Lower lobe of right lung (tissue), 2 donors: ENCODE data around the gene TEKT5. TPM values are rescaled to one million over a fixed set of nuclear protein-coding genes. Genes with fewer than 3 reads are reported as not detected.
"Not testable (repeated sequence)": the region's sequence is repeated elsewhere in the genome, so short reads cannot be mapped to it uniquely, and the experiment has no call there.

Experiments used
- ATAC-seq, 2 donors: fragments of 200-7000 bp; cut with Tn5 transposase; one replicate each; pipeline ENCODE4 v1.9.1; 2020 to 2022; ENCODE audit warnings: mild to moderate bottlenecking in 2 of 2, moderate library complexity in 2 of 2
- DNase-seq: peaks from one replicate; pipeline ENCODE4 v3.0.0-alpha.2; 2020
- H3K27ac ChIP-seq: fragments of 200-600 bp; one replicate; pipeline ENCODE4 v1.8.0; 2022
- H3K27me3 ChIP-seq: fragments of 200-600 bp; one replicate; pipeline ENCODE4 v1.8.0; 2022; ENCODE audit warnings: low read depth
- H3K36me3 ChIP-seq: fragments of 200-600 bp; one replicate; pipeline ENCODE4 v1.8.0; 2022; ENCODE audit warnings: mild to moderate bottlenecking
- H3K4me1 ChIP-seq: fragments of 200-600 bp; one replicate; pipeline ENCODE4 v1.8.0; 2022
- H3K4me3 ChIP-seq: fragments of 200-600 bp; one replicate; pipeline ENCODE4 v1.8.0; 2022; ENCODE audit warnings: mild to moderate bottlenecking
- H3K9me3 ChIP-seq: fragments of 200-600 bp; one replicate; pipeline ENCODE4 v1.8.0; 2022
- intact Hi-C: fragments of 100-400 bp; cut with DNase I; formaldehyde crosslinking; loops from one replicate; pipeline ENCODE4 v1.11.0; 2022
- long read RNA-seq: library from polyadenylated mRNA; unstranded; transcript quantifications from one replicate; pipeline ENCODE4 v2.0.0, GENCODE V29; 2021
- total RNA-seq: library from RNA; stranded (reverse); fragmentation: NEBNext Ultra II Directional; extraction: Animal tissue kit (Norgen Biotek cat#: 25700); gene quantifications from one replicate; pipeline ENCODE4 v1.2.1, GENCODE V29; 2021
- TF ChIP-seq, protein P1 (sequence below): fragments of 200-600 bp; IDR thresholded peaks from one replicate; pipeline ENCODE4 v1.8.0; 2022; ENCODE audit warnings: antibody characterized with exemption, mild to moderate bottlenecking
- donor health status: DM: no; HTN: yes; CAD: no; lungs with severe emphysema.

TEKT5 gene
- not detected for total RNA-seq
- long read RNA-seq: 0 reads

DNA sequence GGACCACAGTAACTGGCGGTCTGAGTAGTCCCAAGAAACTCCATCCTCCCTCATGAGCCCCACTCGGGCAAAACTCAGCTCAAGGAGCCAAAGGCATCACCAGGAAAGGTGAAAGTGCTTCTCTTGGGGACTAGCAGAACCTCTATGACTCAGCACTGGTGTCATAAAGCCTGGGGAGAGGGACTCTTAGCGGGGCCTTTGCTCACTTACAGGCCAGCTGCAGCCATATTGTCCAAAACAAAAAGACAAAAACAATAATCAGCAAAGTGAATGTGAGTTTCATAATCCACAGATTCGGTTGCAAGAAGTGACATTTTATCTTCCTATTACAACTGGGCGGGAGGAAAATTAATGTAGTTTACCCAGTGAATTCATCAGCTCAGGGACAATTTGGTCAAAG is at the start of gene TEKT5:
Gene TEKT5, minus strand, starts transcription at position 101 of the 400 bp plus-strand sequence. Its CDS starts 57 bp downstream, at position 44.
- H3K27me3 ChIP-seq: no peaks in the 10 kb centered on the region
- H3K36me3 ChIP-seq: no peaks in the 10 kb centered on the region
- no peak for ATAC-seq
- intact Hi-C loops: no loop called here
- H3K4me1 ChIP-seq: no peaks in the 10 kb centered on the region
- TF ChIP-seq, protein P1, sequence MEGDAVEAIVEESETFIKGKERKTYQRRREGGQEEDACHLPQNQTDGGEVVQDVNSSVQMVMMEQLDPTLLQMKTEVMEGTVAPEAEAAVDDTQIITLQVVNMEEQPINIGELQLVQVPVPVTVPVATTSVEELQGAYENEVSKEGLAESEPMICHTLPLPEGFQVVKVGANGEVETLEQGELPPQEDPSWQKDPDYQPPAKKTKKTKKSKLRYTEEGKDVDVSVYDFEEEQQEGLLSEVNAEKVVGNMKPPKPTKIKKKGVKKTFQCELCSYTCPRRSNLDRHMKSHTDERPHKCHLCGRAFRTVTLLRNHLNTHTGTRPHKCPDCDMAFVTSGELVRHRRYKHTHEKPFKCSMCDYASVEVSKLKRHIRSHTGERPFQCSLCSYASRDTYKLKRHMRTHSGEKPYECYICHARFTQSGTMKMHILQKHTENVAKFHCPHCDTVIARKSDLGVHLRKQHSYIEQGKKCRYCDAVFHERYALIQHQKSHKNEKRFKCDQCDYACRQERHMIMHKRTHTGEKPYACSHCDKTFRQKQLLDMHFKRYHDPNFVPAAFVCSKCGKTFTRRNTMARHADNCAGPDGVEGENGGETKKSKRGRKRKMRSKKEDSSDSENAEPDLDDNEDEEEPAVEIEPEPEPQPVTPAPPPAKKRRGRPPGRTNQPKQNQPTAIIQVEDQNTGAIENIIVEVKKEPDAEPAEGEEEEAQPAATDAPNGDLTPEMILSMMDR: no peak
- H3K9me3 ChIP-seq: no peaks in the 10 kb centered on the region
- no peak within 1 kb of the TSS for H3K27ac ChIP-seq
- no peak within 1 kb of the TSS for H3K4me3 ChIP-seq
- no peak for DNase-seq

DNA sequence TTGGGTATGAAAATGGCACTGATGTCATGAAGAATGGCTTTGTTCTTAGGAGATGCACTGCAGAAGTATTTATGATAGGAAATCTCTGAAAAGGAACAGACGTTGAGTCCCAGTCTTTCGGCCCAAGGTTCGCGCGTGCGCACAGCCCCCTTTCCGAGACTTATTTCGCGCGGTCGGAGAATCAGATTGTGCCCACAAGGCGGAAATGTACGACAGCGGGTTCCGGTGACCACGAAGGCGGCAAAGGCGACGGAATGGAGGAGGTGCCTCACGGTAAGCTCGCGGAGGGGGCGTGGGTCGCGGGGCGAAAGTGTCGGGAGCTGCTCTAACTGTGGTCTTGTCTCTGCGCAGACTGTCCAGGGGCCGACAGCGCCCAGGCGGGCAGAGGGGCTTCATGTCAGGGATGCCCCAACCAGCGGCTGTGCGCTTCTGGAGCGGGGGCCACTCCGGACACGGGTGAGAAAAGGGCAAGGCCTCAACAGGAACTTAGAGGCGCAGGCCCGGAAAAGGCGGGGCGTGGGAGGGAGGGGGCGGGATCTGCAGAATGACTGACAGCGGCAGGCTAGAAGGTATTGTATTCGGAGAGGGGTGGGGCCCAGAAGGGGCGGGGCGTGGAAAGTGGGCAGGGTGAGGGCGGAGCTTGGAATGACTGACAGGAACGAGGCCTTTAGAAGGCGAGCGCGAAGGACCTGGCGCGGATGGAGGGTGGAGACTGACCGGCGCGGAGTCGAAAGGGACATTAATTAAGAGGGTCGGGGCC is 49.1 kb upstream of the TEKT5 start, which contains the start of gene NUBP1:
Gene NUBP1, plus strand, starts transcription at position 233 of the 760 bp plus-strand sequence. Its CDS starts 22 bp downstream, at position 255.
- Histone ChIP-seq H3K4me1 (peaks cover 34% of the 10 kb centered on the region), H3K27me3 (no peaks in the 10 kb centered on the region), H3K36me3 (peaks cover 26% of the 10 kb centered on the region), H3K9me3 (no peaks in the 10 kb centered on the region), H3K27ac (peak within 1 kb of the TSS; percentile 99), H3K4me3 (peak within 1 kb of the TSS; percentile 71)
- DNase-seq (peak; percentile 98), ATAC-seq (peak; percentile 98 to 99)
- TF ChIP-seq, protein P1: no peak
- intact Hi-C loops: no loop called here

DNA sequence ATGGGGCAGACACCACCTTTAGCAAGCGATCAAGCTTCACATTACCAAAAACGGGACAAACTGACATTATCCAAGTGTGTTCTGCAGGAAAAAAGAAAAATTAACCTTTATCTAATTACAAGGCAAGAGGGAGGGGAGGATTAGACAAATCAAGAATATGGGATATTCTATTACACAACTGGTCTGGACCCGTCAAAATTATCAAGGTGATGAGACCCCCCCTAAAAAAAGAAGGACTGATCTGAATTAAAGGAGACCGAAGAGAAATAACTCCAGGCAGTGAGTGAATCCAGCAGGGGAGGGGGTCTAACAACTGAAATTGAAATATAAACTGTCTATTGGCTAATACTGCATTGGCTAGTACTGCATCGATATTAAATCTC is 48.5 kb upstream of the TEKT5 start:
- no peaks in the 10 kb centered on the region for H3K27me3 ChIP-seq
- H3K4me3 ChIP-seq: peak overlapping the region; percentile 71
- intact Hi-C loops: no loop called here
- peak overlapping the region; percentile 99 for H3K27ac ChIP-seq
- peaks cover 40% of the 10 kb centered on the region for H3K4me1 ChIP-seq
- peaks cover 20% of the 10 kb centered on the region for H3K36me3 ChIP-seq
- no peaks in the 10 kb centered on the region for H3K9me3 ChIP-seq
- no peak for ATAC-seq
- no peak for DNase-seq
- TF ChIP-seq, protein P1: no peak

DNA sequence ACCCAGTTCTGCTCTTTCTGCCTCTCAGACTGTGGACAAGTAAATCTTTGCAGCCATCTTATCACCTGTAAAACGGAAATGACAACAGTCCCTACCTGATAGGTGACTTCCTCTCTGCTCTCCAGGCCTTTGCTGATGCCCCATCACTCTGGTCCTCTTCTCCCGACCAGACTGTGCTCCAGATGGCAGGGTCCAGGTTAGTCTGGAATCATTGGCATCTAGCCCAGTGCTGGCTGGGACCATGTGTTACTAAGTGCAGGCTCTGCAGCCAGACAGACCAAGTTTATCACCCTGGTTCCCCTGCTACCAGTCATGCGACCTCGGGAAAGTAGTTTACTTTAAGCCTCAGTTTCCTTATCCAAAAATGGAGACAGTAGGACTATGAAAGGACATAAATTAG is 47.1 kb upstream of the TEKT5 start:
- intact Hi-C loops: no loop called here
- Histone ChIP-seq H3K27me3 (no peaks in the 10 kb centered on the region), H3K4me1 (peaks cover 52% of the 10 kb centered on the region), H3K36me3 (peaks cover 6% of the 10 kb centered on the region), H3K9me3 (no peaks in the 10 kb centered on the region), H3K4me3 (no peak overlapping the region), H3K27ac (no peak overlapping the region)
- no peak for ATAC-seq
- DNase-seq: no peak
- TF ChIP-seq, protein P1: no peak

DNA sequence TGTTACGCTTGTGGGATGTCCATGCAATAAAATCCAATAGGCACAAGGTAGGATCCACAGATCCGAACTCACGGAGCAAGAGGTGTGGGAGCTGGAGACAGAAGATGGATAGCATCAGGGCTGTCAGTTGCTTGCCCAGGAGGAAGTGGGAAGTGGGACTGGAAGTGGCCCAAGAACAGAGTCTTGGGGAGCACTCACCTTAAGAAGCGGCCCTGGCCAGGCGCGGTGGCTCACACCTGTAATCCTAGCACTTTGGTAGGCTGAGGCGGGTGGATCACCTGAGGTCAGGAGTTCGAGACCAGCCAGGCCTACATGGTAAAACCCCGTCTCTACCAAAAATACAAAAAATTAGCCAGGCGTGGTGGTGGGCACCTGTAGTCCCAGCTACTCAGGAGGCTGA is 46.5 kb upstream of the TEKT5 start:
- ATAC-seq, DNase-seq, H3K27me3 ChIP-seq, H3K27ac ChIP-seq, H3K9me3 ChIP-seq, H3K4me3 ChIP-seq, intact Hi-C loops, H3K36me3 ChIP-seq: not testable (repeated sequence)
- peaks cover 53% of the 10 kb centered on the region for H3K4me1 ChIP-seq

DNA sequence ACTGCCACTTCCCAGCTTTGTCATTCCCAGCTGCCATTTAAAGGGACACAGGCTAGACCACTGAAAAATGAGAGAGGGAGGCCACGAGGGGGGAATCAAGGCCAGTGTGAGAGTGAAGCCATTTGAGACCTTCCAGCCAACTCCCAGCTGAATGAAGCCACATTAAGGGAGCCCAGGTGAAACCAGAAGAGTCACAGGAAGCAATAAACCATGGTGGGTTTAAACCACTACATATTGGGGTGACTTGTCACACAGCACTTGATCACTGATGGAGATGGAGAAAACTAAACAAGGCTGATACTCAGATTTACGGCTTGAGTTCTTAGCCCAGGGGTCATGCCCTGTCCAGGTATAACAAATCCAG is 46.1 kb upstream of the TEKT5 start:
- H3K27me3 ChIP-seq: no peaks in the 10 kb centered on the region
- intact Hi-C loops: no loop called here
- peaks cover 49% of the 10 kb centered on the region for H3K4me1 ChIP-seq
- no peak overlapping the region for H3K4me3 ChIP-seq
- no peaks in the 10 kb centered on the region for H3K9me3 ChIP-seq
- no peaks in the 10 kb centered on the region for H3K36me3 ChIP-seq
- TF ChIP-seq, protein P1: no peak
- no peak overlapping the region for H3K27ac ChIP-seq
- DNase-seq: no peak
- ATAC-seq: no peak
